Panc1 (cell line): ENCODE data around the gene FAM3C. TPM values are rescaled to one million over a fixed set of nuclear protein-coding genes. Genes with fewer than 3 reads are reported as not detected.

ENCODE experiments used
- ATAC-seq: fragments of 200-7000 bp; cut with Tn5 transposase; 2 replicates; pipeline ENCODE4 v1.9.1; 2020; ENCODE audit warnings: mild to moderate bottlenecking, moderate library complexity
- BruUV-seq: library from RNA; stranded (reverse); fragments of 400-500 nt; replicated peaks from 2 replicates; lab custom pipeline; 2021; lab: Mats Ljungman, UMichigan
- CTCF ChIA-PET: fragments of 300-600 bp; sonication (Branson Sonifier 250); formaldehyde crosslinking; loops from one replicate; lab custom pipeline; 2022; ENCODE audit warnings: antibody characterized with exemption; lab: Charles Lee
- POLR2A ChIA-PET: fragments of 300-600 bp; sonication (Branson Sonifier 250); formaldehyde crosslinking; loops from one replicate; lab custom pipeline; 2022; ENCODE audit warnings: antibody characterized with exemption; lab: Charles Lee
- DNase-seq: peaks from one replicate; pipeline ENCODE4 v3.0.0-alpha.2; 2010; ENCODE audit warnings: low read depth, low spot score
- H3K27ac ChIP-seq: 2 replicates; pipeline ENCODE4 v1.5.1; 2011; ENCODE audit warnings: mild to moderate bottlenecking, low read length, inconsistent platforms
- H3K27me3 ChIP-seq: fragments of 200-500 bp; sonication (Bioruptor generic); 2 replicates; pipeline ENCODE4 v1.6.0; 2014; ENCODE audit warnings: low read length, inconsistent platforms; ENCODE audit not compliant: control insufficient read depth, insufficient read depth
- H3K36me3 ChIP-seq: fragments of 200-500 bp; sonication (Bioruptor generic); 2 replicates; pipeline ENCODE4 v1.5.1; 2014; ENCODE audit warnings: inconsistent platforms, mild to moderate bottlenecking, low read length, moderate library complexity; ENCODE audit not compliant: control insufficient read depth, insufficient read depth
- H3K4me1 ChIP-seq: 2 replicates; pipeline ENCODE4 v1.5.1; 2011; ENCODE audit warnings: inconsistent platforms, mild to moderate bottlenecking, low read length, moderate library complexity; ENCODE audit not compliant: control insufficient read depth, insufficient read depth
- H3K4me3 ChIP-seq, 2 experiments: 2 replicates each; pipeline ENCODE4 v1.5.1; 2011 to 2012; ENCODE audit warnings: low read depth in 2 of 2, low read length in 2 of 2, mild to moderate bottlenecking in 2 of 2, inconsistent platforms in 1 of 2, moderate library complexity in 1 of 2
- H3K9me3 ChIP-seq: fragments of 200-500 bp; sonication (Bioruptor generic); 2 replicates; pipeline ENCODE4 v1.5.1; 2014; ENCODE audit warnings: low read depth, mild to moderate bottlenecking, inconsistent platforms, low read length, moderate library complexity; ENCODE audit not compliant: control insufficient read depth, insufficient read depth
- POLR2AphosphoS5 ChIP-seq: IDR thresholded peaks from 2 replicates; pipeline ENCODE4 v1.6.1; 2012; ENCODE audit warnings: mild to moderate bottlenecking, low read depth, low read length, moderate library complexity
- TCF7L2 ChIP-seq: IDR thresholded peaks from 2 replicates; pipeline ENCODE4 v1.6.1; 2011; ENCODE audit warnings: mild to moderate bottlenecking, low read depth, low read length, inconsistent platforms
- in situ Hi-C: cut with HindIII; loops from 2 replicates; pipeline ENCODE4 v1.10.0; 2016; ENCODE audit warnings: low sequenced_read_pairs, low pct_unique_long_range_greater_than_20kb
- intact Hi-C: fragments of 100-400 bp; cut with micrococcal nuclease; formaldehyde crosslinking; loops from one replicate; pipeline ENCODE4 v1.10.0; 2022; ENCODE audit not compliant: unreplicated experiment
- total RNA-seq: library from RNA; stranded (reverse); gene quantifications from one replicate; pipeline ENCODE4 v1.2.1, GENCODE V29; 2021; ENCODE audit not compliant: unreplicated experiment
- TF ChIP-seq, protein P1 (sequence below), 2 experiments: IDR thresholded peaks; 2 replicates each; pipeline ENCODE4 v1.6.1; 2011 to 2012; ENCODE audit warnings: low read depth in 2 of 2, control low read depth in 1 of 2, low read length in 1 of 2, mild to moderate bottlenecking in 1 of 2, moderate library complexity in 1 of 2; ENCODE audit not compliant: insufficient read depth in 1 of 2
- TF ChIP-seq, protein P2 (sequence below): fragments of 450-650 bp; IDR thresholded peaks from 2 replicates; pipeline ENCODE4 v1.5.1; 2017; ENCODE audit warnings: mild to moderate bottlenecking

The FAM3C gene
- total RNA-seq, 1 experiment from 2014 or later = 55.4 TPM

DNA sequence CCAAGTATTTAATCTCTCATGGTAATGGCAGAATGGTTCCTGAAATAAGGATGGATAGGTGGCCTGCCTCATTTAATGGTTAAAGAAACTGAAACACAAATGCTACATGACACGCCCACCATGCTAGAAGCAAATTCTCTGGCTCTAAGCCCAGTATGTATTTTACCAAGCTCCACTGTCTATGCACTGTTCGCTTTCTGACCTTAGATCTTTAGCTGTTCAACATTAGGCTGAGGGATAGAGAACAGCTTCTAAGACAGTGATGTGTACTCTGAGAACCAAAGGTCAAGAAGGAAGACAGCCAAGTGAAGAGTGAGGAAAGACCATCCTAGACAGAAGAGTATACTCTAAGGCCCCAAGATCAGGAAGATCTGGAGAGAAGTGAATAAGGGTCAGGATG is 26.6 kb downstream of the FAM3C start:
- H3K27me3 ChIP-seq = no peaks in the 10 kb centered on the region
- H3K4me1 ChIP-seq = no peaks in the 10 kb centered on the region; the same call in none of the 2 replicates
- in situ Hi-C loops = no loop called here
- no TSS peak for BruUV-seq
- peaks cover 15% of the 10 kb centered on the region; the same call in 1 of the 2 replicates for H3K36me3 ChIP-seq
- ATAC-seq = no peak
- TF ChIP-seq POLR2AphosphoS5 = no peak
- TF ChIP-seq, protein P1, sequence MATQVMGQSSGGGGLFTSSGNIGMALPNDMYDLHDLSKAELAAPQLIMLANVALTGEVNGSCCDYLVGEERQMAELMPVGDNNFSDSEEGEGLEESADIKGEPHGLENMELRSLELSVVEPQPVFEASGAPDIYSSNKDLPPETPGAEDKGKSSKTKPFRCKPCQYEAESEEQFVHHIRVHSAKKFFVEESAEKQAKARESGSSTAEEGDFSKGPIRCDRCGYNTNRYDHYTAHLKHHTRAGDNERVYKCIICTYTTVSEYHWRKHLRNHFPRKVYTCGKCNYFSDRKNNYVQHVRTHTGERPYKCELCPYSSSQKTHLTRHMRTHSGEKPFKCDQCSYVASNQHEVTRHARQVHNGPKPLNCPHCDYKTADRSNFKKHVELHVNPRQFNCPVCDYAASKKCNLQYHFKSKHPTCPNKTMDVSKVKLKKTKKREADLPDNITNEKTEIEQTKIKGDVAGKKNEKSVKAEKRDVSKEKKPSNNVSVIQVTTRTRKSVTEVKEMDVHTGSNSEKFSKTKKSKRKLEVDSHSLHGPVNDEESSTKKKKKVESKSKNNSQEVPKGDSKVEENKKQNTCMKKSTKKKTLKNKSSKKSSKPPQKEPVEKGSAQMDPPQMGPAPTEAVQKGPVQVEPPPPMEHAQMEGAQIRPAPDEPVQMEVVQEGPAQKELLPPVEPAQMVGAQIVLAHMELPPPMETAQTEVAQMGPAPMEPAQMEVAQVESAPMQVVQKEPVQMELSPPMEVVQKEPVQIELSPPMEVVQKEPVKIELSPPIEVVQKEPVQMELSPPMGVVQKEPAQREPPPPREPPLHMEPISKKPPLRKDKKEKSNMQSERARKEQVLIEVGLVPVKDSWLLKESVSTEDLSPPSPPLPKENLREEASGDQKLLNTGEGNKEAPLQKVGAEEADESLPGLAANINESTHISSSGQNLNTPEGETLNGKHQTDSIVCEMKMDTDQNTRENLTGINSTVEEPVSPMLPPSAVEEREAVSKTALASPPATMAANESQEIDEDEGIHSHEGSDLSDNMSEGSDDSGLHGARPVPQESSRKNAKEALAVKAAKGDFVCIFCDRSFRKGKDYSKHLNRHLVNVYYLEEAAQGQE (IDR thresholded peaks at IDR 0.05; ENCODE audit: insufficient read depth in 1 of 2, low read depth in 2 of 2, low read length in 1 of 2) = no peak
- TF ChIP-seq, protein P2, sequence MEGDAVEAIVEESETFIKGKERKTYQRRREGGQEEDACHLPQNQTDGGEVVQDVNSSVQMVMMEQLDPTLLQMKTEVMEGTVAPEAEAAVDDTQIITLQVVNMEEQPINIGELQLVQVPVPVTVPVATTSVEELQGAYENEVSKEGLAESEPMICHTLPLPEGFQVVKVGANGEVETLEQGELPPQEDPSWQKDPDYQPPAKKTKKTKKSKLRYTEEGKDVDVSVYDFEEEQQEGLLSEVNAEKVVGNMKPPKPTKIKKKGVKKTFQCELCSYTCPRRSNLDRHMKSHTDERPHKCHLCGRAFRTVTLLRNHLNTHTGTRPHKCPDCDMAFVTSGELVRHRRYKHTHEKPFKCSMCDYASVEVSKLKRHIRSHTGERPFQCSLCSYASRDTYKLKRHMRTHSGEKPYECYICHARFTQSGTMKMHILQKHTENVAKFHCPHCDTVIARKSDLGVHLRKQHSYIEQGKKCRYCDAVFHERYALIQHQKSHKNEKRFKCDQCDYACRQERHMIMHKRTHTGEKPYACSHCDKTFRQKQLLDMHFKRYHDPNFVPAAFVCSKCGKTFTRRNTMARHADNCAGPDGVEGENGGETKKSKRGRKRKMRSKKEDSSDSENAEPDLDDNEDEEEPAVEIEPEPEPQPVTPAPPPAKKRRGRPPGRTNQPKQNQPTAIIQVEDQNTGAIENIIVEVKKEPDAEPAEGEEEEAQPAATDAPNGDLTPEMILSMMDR = no peak
- no peak for TF ChIP-seq TCF7L2
- H3K27ac ChIP-seq = no peak overlapping the region
- intact Hi-C loops = loop anchor here (5.0 kb wide), 1 partner anchor 623 kb away; no protein-coding TSS in a partner anchor
- no peak for DNase-seq
- POLR2A ChIA-PET = no interaction called here
- CTCF ChIA-PET = no interaction called here
- no peak overlapping the region for H3K4me3 ChIP-seq
- H3K9me3 ChIP-seq = no peaks in the 10 kb centered on the region

DNA sequence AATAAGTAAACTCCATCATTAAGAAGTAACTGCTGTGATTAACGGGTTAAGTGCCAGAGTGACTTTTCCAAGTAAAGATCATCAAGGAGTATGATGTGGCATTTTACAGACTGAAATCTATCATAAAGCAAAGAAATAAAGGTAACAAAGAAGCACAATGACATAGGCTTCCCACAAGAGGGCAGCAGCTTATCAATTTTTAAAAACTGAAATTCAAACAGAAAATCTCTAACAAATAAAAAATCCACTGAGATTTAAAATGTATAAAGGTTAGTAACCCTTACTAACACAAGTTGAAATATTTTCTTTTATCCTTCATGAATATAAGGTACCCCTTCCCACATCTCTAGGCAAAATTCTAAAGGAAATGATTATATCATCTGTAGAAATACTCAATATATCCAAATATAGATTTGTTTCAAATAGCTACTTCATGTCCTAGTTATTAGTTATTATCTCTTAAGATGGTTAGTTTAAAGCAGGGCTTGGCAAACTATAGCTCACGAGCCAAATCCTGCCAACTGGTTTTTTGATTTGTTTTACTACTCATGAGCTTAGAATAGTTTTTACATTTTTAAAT is 29.2 kb downstream of the FAM3C start:
- Histone ChIP-seq H3K4me1 (no peaks in the 10 kb centered on the region; the same call in none of the 2 replicates), H3K4me3 (no peak overlapping the region), H3K27me3 (no peaks in the 10 kb centered on the region), H3K27ac (no peak overlapping the region), H3K36me3 (peaks cover 23% of the 10 kb centered on the region; the same call in 1 of the 2 replicates), H3K9me3 (no peaks in the 10 kb centered on the region)
- no peak for TF ChIP-seq POLR2AphosphoS5
- TF ChIP-seq, protein P2 = peak; percentile 75; the same call in 1 of the 2 replicates
- peak; percentile 30 for DNase-seq
- in situ Hi-C loops = no loop called here
- intact Hi-C loops = loop anchor here (2.0 to 5.0 kb wide), 2 partner anchors 180 to 625 kb away; no protein-coding TSS in a partner anchor
- ChIA-PET CTCF (interaction anchor here (0.5 to 2.2 kb wide), 5 partner anchors 30 to 627 kb away, joined by 3 to 13 read pairs (median 3); partner anchors contain the start of gene FAM3C), POLR2A (no interaction called here)
- no peak for ATAC-seq
- no TSS peak for BruUV-seq
